Right lobe of liver (tissue), 4 donors: ENCODE measurements around the gene IL6ST.

Source experiments
- CTCF ChIP-seq, 4 donors: fragments of 200-600 bp in 3 of 4; fragments of 450-650 bp in 1 of 4; IDR thresholded peaks; one replicate each; pipeline versions ENCODE4 v1.5.1 to v1.8.0; 2016 to 2022; ENCODE audit warnings: antibody characterized with exemption in 4 of 4, mild to moderate bottlenecking in 2 of 4
- POLR2A ChIP-seq: fragments of 450-650 bp; IDR thresholded peaks from one replicate; pipeline ENCODE4 v1.6.1; 2017; ENCODE audit warnings: antibody characterized with exemption, mild to moderate bottlenecking
- donor health status: DM: no; HTN: no; CAD: no.
- donor health status: DM: no; HTN: no; CAD: no.
- donor health status: DM: no; HTN: yes; CAD: no.

- TF ChIP-seq CTCF (IDR thresholded peaks at IDR 0.05): no peak
- no peak for TF ChIP-seq POLR2A
Measured at GRCh38 chr5:55908804-55909203, 86.0 kb downstream of the IL6ST start.
